Smooth muscle cell (in vitro differentiated cells): ENCODE results near the gene DNAH11. TPM values are rescaled to one million over a fixed set of nuclear protein-coding genes. Genes with fewer than 3 reads are reported as not detected.

Experiments
- DNase-seq: peaks from one replicate; lab custom pipeline; 2025; ENCODE audit not compliant: unreplicated experiment; lab: John Stamatoyannopoulos, UW
- H2AFZ ChIP-seq: fragments of 200-600 bp; sonication (generic); 2 replicates; pipeline ENCODE4 v1.6.0; 2016; ENCODE audit warnings: antibody characterized with exemption, low read depth, mild to moderate bottlenecking
- H3F3A ChIP-seq: fragments of 200-600 bp; sonication (generic); 2 replicates; pipeline ENCODE4 v1.6.0; 2017; ENCODE audit warnings: antibody characterized with exemption, low read depth
- H3K27ac ChIP-seq: fragments of 200-600 bp; sonication (generic); 2 replicates; pipeline ENCODE4 v1.5.1; 2016; ENCODE audit warnings: low read depth, mild to moderate bottlenecking
- H3K27me3 ChIP-seq: fragments of 200-600 bp; sonication (generic); 2 replicates; pipeline ENCODE4 v1.6.1; 2016; ENCODE audit warnings: low read depth, mild to moderate bottlenecking
- H3K36me3 ChIP-seq: fragments of 200-600 bp; sonication (generic); 2 replicates; pipeline ENCODE4 v1.5.1; 2016; ENCODE audit warnings: low read depth
- H3K4me1 ChIP-seq: fragments of 200-600 bp; sonication (generic); 2 replicates; pipeline ENCODE4 v1.5.1; 2016; ENCODE audit warnings: low read depth
- H3K4me2 ChIP-seq: fragments of 200-600 bp; sonication (generic); 2 replicates; pipeline ENCODE4 v1.6.0; 2016; ENCODE audit warnings: mild to moderate bottlenecking
- H3K4me3 ChIP-seq: fragments of 200-600 bp; sonication (generic); 2 replicates; pipeline ENCODE4 v1.5.1; 2016; ENCODE audit warnings: mild to moderate bottlenecking
- H3K79me2 ChIP-seq: fragments of 200-600 bp; sonication (generic); 2 replicates; pipeline ENCODE4 v1.6.0; 2016; ENCODE audit warnings: low read depth, mild to moderate bottlenecking
- H3K9ac ChIP-seq: fragments of 200-600 bp; sonication (generic); 2 replicates; pipeline ENCODE4 v1.6.0; 2016; ENCODE audit warnings: low read depth
- H3K9me3 ChIP-seq: fragments of 200-600 bp; sonication (generic); replicated peaks from 2 replicates; pipeline ENCODE4 v1.5.1; 2016; ENCODE audit warnings: low read depth
- H4K20me1 ChIP-seq: fragments of 200-600 bp; sonication (generic); 2 replicates; pipeline ENCODE4 v1.6.0; 2016; ENCODE audit warnings: low read depth
- WGBS: methylation state at CpG from one replicate; pipeline ENCODE4 v1.1.7; 2016; ENCODE audit warnings: low lambda C conversion rate; 5-methylcytosine and 5-hydroxymethylcytosine counted together
- polyA plus RNA-seq: library from polyadenylated mRNA; unstranded; fragments of >200 nt; fragmentation: Nextera tagmentation; extraction: Ambion mirVana; gene quantifications from 2 replicates; pipeline ENCODE4 v1.2.1, GENCODE V29; 2016
- total RNA-seq: library from RNA; depleted of rRNA; stranded (reverse); fragments of >200 nt; gene quantifications from 2 replicates; pipeline ENCODE4 v1.2.3, GENCODE V29; 2014
- TF ChIP-seq, protein P1 (sequence below): fragments of 200-600 bp; sonication (generic); IDR thresholded peaks from 2 replicates; pipeline ENCODE4 v1.5.1; 2017; ENCODE audit warnings: borderline replicate concordance, mild to moderate bottlenecking, antibody characterized with exemption; ENCODE audit not compliant: insufficient read depth, poor library complexity, severe bottlenecking

The DNAH11 gene
- total and polyA plus RNA-seq, 2 experiments from 2014 or later = 0.22 to 0.63 TPM

DNA sequence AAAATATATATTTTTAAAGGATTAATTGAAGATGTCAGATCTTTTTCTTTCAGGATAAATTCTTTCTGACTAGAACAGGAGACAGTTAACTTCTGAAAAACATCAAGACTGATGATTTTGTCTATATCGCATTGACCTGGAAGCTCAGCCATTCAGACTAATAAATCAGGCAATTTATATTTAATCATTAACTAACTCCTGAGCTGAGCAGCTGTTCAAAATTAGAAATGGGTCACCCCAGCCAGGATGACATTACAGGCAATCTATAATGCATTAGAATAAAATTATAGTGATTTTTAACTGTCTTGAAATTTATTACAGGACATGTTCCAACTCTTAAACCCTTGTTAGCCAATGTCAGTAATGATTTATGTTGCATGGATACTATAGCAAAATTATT lies 263.0 kb downstream of the DNAH11 start:
- Histone ChIP-seq H3F3A (no peaks in the 10 kb centered on the region), H3K27ac (no peak overlapping the region), H3K4me2 (no peak overlapping the region), H2AFZ (no peak overlapping the region), H4K20me1 (no peaks in the 10 kb centered on the region), H3K79me2 (no peaks in the 10 kb centered on the region), H3K9me3 (no peaks in the 10 kb centered on the region), H3K4me1 (no peaks in the 10 kb centered on the region), H3K36me3 (no peaks in the 10 kb centered on the region), H3K4me3 (no peak overlapping the region), H3K27me3 (no peaks in the 10 kb centered on the region), H3K9ac (no peak overlapping the region)
- TF ChIP-seq, protein P1, sequence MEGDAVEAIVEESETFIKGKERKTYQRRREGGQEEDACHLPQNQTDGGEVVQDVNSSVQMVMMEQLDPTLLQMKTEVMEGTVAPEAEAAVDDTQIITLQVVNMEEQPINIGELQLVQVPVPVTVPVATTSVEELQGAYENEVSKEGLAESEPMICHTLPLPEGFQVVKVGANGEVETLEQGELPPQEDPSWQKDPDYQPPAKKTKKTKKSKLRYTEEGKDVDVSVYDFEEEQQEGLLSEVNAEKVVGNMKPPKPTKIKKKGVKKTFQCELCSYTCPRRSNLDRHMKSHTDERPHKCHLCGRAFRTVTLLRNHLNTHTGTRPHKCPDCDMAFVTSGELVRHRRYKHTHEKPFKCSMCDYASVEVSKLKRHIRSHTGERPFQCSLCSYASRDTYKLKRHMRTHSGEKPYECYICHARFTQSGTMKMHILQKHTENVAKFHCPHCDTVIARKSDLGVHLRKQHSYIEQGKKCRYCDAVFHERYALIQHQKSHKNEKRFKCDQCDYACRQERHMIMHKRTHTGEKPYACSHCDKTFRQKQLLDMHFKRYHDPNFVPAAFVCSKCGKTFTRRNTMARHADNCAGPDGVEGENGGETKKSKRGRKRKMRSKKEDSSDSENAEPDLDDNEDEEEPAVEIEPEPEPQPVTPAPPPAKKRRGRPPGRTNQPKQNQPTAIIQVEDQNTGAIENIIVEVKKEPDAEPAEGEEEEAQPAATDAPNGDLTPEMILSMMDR = no peak
- no peak for DNase-seq
- 100% methylated on average over 1 of the region's 1 CpG for WGBS

DNA sequence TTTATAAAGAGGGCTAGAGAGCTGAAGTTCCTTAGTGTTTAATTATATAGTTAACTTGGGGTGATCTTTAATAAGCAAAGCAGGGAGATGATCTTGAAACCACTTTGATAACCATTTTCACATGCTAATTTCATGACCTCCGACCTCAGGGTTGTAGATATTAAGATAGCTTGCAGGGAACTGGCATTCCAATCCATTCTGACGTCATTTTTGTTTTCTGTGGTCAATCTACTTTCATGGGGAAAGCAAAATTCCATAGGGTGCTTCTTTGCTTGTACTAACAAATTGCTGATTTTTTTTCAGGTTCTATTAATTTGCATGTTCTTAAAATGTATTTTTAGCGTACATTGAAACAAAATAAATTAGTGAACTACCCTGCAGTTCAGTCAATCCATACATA lies 263.5 kb downstream of the DNAH11 start:
- DNase-seq = no peak
- Histone ChIP-seq H3K4me2 (no peak overlapping the region), H3F3A (no peaks in the 10 kb centered on the region), H4K20me1 (no peaks in the 10 kb centered on the region), H3K36me3 (no peaks in the 10 kb centered on the region), H3K27ac (no peak overlapping the region), H3K79me2 (no peaks in the 10 kb centered on the region), H3K4me1 (no peaks in the 10 kb centered on the region), H3K9me3 (no peaks in the 10 kb centered on the region), H2AFZ (no peak overlapping the region), H3K9ac (no peak overlapping the region), H3K27me3 (no peaks in the 10 kb centered on the region), H3K4me3 (no peak overlapping the region)
- TF ChIP-seq, protein P1 = no peak
- WGBS = 82% methylated on average over 3 of the region's 3 CpGs

DNA sequence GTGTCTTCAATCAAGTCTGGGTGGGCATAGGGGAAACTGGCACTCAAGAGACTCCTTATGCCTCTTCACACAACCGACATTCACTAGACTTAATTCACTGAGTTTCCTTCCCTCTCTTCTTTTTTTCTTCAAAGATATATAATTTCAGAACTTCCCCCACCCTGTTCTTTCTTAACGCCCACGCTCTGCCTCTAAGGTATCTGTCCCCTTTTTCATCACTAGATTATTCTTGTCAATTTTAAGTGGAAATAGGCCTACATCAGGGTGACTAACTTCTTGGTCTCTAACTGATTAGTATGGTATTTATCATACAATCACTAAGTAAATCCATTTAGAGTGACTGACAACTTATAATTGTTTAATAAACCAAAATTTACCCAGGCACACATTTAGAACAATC lies 276.2 kb downstream of the DNAH11 start:
- no peak for DNase-seq
- no peaks in the 10 kb centered on the region for H3K9me3 ChIP-seq
- TF ChIP-seq, protein P1 = no peak
- no peak overlapping the region for H3K4me3 ChIP-seq
- no peaks in the 10 kb centered on the region for H3K79me2 ChIP-seq
- WGBS = 87% methylated on average over 3 of the region's 3 CpGs
- H3K9ac ChIP-seq = no peak overlapping the region
- H3K27me3 ChIP-seq = no peaks in the 10 kb centered on the region
- no peaks in the 10 kb centered on the region for H3K36me3 ChIP-seq
- no peaks in the 10 kb centered on the region for H4K20me1 ChIP-seq
- no peak overlapping the region for H3K27ac ChIP-seq
- H3K4me1 ChIP-seq = no peaks in the 10 kb centered on the region
- H3K4me2 ChIP-seq = no peak overlapping the region
- no peaks in the 10 kb centered on the region for H3F3A ChIP-seq
- H2AFZ ChIP-seq = no peak overlapping the region

DNA sequence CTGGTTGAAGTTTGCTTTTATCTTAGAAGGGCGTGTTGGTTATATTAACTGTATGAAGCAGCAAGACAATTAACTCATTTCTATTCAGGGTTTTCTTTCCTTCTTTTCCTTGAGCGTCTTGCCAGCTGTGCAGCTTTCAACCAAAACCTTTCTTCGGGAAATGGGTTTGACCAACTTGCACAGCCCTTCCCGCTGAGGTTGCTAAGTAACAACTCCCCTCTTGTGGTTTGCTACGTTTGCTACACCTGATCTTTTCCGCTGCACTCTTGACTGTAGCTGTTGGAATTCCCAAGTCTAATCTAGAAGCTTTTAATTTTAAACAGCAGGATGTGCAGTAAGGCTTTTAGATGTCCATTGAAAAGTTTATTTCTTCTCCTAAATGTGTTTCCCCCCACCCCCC lies 286.0 kb downstream of the DNAH11 start:
- Histone ChIP-seq H3K79me2 (no peaks in the 10 kb centered on the region), H3K4me2 (no peak overlapping the region), H3F3A (no peaks in the 10 kb centered on the region), H3K27ac (no peak overlapping the region), H2AFZ (no peak overlapping the region), H4K20me1 (no peaks in the 10 kb centered on the region), H3K36me3 (no peaks in the 10 kb centered on the region), H3K4me1 (peaks cover 10% of the 10 kb centered on the region), H3K27me3 (peaks cover 14% of the 10 kb centered on the region), H3K9me3 (no peaks in the 10 kb centered on the region), H3K4me3 (no peak overlapping the region), H3K9ac (no peak overlapping the region)
- TF ChIP-seq, protein P1 = no peak
- DNase-seq = no peak
- 72% methylated on average over 6 of the region's 6 CpGs for WGBS
